Measurements from ENCODE around the gene B3GNT3.

Gene B3GNT3

DNA sequence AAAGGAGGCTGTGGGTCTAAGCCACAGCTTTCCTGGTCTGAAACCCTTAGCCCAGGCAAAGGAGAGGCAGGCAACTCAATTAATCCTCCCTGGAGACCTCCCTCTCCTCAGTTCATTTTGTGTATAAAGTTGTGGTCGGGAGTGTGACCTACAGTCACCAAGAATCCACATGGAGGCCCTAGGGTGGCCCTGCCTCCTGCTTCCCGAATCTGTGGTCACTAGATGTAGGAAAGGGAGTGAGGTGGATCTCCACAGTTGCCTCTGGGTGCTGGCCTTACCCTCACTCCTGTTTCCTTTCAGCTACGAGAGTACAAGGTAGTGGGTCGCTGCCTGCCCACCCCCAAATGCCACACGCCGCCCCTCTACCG lies 66.0 kb downstream of the B3GNT3 start:
- H3F3A ChIP-seq (ENCODE audit: insufficient read depth, low read length) = peaks cover 55% of the 10 kb centered on the region
- no peak for DNase-seq
- peak overlapping the region; percentile 100 for H3K4me3 ChIP-seq (ENCODE audit: low read length)
- no peaks in the 10 kb centered on the region for H3K9me3 ChIP-seq (replicated peaks; ENCODE audit: insufficient read depth, low read length)
- peaks cover 29% of the 10 kb centered on the region for H3K79me2 ChIP-seq (ENCODE audit: low read length)
- peaks cover 7% of the 10 kb centered on the region; the same call in 1 of the 2 replicates for H3K27me3 ChIP-seq (replicated peaks; ENCODE audit: insufficient read depth, low read length)
- H4K20me1 ChIP-seq (ENCODE audit: insufficient read depth, low read length) = peaks cover 36% of the 10 kb centered on the region
- no peaks in the 10 kb centered on the region for H3K9me2 ChIP-seq (replicated peaks; ENCODE audit: insufficient read depth, low read length)
- TF ChIP-seq, protein P1, sequence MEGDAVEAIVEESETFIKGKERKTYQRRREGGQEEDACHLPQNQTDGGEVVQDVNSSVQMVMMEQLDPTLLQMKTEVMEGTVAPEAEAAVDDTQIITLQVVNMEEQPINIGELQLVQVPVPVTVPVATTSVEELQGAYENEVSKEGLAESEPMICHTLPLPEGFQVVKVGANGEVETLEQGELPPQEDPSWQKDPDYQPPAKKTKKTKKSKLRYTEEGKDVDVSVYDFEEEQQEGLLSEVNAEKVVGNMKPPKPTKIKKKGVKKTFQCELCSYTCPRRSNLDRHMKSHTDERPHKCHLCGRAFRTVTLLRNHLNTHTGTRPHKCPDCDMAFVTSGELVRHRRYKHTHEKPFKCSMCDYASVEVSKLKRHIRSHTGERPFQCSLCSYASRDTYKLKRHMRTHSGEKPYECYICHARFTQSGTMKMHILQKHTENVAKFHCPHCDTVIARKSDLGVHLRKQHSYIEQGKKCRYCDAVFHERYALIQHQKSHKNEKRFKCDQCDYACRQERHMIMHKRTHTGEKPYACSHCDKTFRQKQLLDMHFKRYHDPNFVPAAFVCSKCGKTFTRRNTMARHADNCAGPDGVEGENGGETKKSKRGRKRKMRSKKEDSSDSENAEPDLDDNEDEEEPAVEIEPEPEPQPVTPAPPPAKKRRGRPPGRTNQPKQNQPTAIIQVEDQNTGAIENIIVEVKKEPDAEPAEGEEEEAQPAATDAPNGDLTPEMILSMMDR (IDR thresholded peaks at IDR 0.05; ENCODE audit: low read length) = no peak
- TF ChIP-seq EZH2phosphoT487 (IDR thresholded peaks at IDR 0.05; ENCODE audit: low read length) = no peak
- TF ChIP-seq EZH2 (optimal IDR thresholded peaks at IDR 0.05; ENCODE audit: low read depth, low read length) = no peak
- peaks cover 15% of the 10 kb centered on the region for H3K36me3 ChIP-seq (replicated peaks; ENCODE audit: insufficient read depth, low read length)
- peak overlapping the region; percentile 99 for H3K4me2 ChIP-seq (ENCODE audit: low read depth, low read length)
- peaks cover 15% of the 10 kb centered on the region for H3K4me1 ChIP-seq (ENCODE audit: low read length)
- no peak overlapping the region for H2AFZ ChIP-seq (ENCODE audit: low read length)
- H3K9ac ChIP-seq (ENCODE audit: low read length) = peak overlapping the region; percentile 98
- no peak overlapping the region for H3K27ac ChIP-seq (ENCODE audit: low read length)

DNA sequence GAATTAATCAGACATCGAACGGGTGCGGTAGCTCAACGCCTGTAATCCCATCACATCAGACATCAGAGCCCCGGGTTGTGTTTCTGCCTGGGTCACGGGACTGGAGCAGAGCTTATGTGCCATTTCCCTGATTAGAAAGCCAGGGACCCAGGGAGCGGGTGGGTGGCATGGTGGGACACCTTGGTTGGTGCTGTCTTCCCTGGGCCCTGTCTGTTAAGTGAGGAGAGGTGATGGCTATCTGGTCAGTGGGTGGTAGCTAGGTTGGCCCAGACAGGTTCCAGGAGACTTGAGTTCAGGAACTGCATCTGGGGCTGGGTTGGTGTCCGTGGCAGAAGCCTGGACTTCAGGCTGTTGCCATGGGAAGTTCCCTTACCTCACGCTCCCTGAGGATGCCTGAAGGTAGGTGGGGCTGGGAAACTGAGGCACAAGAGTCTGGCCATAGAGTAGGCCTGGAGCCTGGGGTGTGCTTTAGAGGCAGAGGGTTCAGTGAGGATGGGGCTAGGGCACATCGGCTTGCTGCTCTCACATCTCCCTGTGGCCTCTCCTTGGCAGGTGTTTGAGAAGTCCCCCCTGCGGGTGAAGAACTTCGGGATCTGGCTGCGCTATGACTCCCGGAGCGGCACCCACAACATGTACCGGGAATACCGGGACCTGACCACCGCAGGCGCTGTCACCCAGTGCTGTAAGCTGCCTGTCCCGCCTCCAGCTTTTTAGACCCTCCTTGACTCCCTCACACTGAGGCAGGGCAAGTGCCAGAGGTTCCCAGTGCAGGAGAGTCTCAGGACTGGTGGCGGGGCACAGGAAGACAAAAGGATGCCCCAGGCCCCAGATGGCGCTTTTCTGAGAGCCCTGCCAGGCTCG lies 66.8 kb downstream of the B3GNT3 start:
- no peak for TF ChIP-seq EZH2phosphoT487 (IDR thresholded peaks at IDR 0.05; ENCODE audit: low read length)
- TF ChIP-seq EZH2 (optimal IDR thresholded peaks at IDR 0.05; ENCODE audit: low read depth, low read length) = no peak
- TF ChIP-seq, protein P1 (IDR thresholded peaks at IDR 0.05; ENCODE audit: low read length) = no peak
- no peak for DNase-seq
- no peak overlapping the region for H3K27ac ChIP-seq (ENCODE audit: low read length)
- H3K4me2 ChIP-seq (ENCODE audit: low read depth, low read length) = peak overlapping the region; percentile 99; the same call in 1 of the 2 replicates
- H3K4me1 ChIP-seq (ENCODE audit: low read length) = peaks cover 15% of the 10 kb centered on the region
- H3K9me3 ChIP-seq (replicated peaks; ENCODE audit: insufficient read depth, low read length) = no peaks in the 10 kb centered on the region
- peaks cover 15% of the 10 kb centered on the region for H3K36me3 ChIP-seq (replicated peaks; ENCODE audit: insufficient read depth, low read length)
- peaks cover 36% of the 10 kb centered on the region for H4K20me1 ChIP-seq (ENCODE audit: insufficient read depth, low read length)
- H3F3A ChIP-seq (ENCODE audit: insufficient read depth, low read length) = peaks cover 55% of the 10 kb centered on the region
- H3K4me3 ChIP-seq (ENCODE audit: low read length) = no peak overlapping the region
- peaks cover under 1% of the 10 kb centered on the region; the same call in 1 of the 2 replicates for H3K27me3 ChIP-seq (replicated peaks; ENCODE audit: insufficient read depth, low read length)
- peaks cover 29% of the 10 kb centered on the region for H3K79me2 ChIP-seq (ENCODE audit: low read length)
- no peak overlapping the region; the same call in 1 of the 2 replicates for H3K9ac ChIP-seq (ENCODE audit: low read length)
- H3K9me2 ChIP-seq (replicated peaks; ENCODE audit: insufficient read depth, low read length) = no peaks in the 10 kb centered on the region
- H2AFZ ChIP-seq (ENCODE audit: low read length) = no peak overlapping the region

DNA sequence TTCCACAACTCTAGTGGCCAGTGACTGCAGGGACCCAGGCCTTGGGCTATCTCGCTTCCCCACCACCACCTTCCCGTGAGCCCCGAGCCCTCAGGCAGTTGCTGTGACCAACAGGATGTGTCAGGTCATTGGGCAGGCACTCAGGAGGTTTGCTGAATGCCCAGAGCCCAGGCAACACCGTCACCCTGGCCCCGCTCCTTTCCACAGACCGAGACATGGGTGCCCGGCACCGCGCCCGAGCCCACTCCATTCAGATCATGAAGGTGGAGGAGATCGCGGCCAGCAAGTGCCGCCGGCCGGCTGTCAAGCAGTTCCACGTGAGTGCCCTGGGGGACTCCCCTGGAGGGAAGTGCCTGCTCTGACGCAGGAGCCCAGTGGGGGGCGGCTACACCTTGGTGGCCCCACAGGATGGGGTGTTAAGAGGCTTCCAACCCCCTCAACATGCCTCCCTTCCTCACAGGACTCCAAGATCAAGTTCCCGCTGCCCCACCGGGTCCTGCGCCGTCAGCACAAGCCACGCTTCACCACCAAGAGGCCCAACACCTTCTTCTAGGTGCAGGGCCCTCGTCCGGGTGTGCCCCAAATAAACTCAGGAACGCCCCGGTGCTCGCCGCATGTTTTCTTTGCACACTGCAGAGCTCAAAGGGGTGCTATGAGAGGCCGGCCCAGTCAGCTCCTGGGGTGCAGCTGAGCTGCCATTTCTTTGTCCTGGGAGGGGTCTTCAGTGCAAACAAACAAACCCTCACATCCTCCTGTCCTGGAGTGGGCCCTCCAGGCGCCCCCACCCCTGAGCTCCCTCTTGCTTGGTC lies 68.0 kb downstream of the B3GNT3 start:
- Histone ChIP-seq H3K27ac (ENCODE audit: low read length) (no peak overlapping the region), H3K9ac (ENCODE audit: low read length) (no peak overlapping the region), H3K4me2 (ENCODE audit: low read depth, low read length) (no peak overlapping the region), H3K4me3 (ENCODE audit: low read length) (no peak overlapping the region), H2AFZ (ENCODE audit: low read length) (no peak overlapping the region), H3F3A (ENCODE audit: insufficient read depth, low read length) (peaks cover 55% of the 10 kb centered on the region), H3K79me2 (ENCODE audit: low read length) (peaks cover 29% of the 10 kb centered on the region), H4K20me1 (ENCODE audit: insufficient read depth, low read length) (peaks cover 36% of the 10 kb centered on the region), H3K4me1 (ENCODE audit: low read length) (peaks cover 15% of the 10 kb centered on the region), H3K36me3 (replicated peaks; ENCODE audit: insufficient read depth, low read length) (peaks cover 15% of the 10 kb centered on the region), H3K9me2 (replicated peaks; ENCODE audit: insufficient read depth, low read length) (no peaks in the 10 kb centered on the region), H3K9me3 (replicated peaks; ENCODE audit: insufficient read depth, low read length) (no peaks in the 10 kb centered on the region), H3K27me3 (replicated peaks; ENCODE audit: insufficient read depth, low read length) (peaks cover 12% of the 10 kb centered on the region)
- no peak for DNase-seq
- no peak for TF ChIP-seq EZH2 (optimal IDR thresholded peaks at IDR 0.05; ENCODE audit: low read depth, low read length)
- TF ChIP-seq EZH2phosphoT487 (IDR thresholded peaks at IDR 0.05; ENCODE audit: low read length) = no peak
- TF ChIP-seq, protein P1 (IDR thresholded peaks at IDR 0.05; ENCODE audit: low read length) = no peak

All from MM.1S (cell line).